ES-I3 (cell line): Measurements from ENCODE around the gene PTN.
"Not testable (repeated sequence)": the region's sequence is repeated elsewhere in the genome, so short reads cannot be mapped to it uniquely, and the experiment has no call there.

ENCODE experiments used
- H3K36me3 ChIP-seq: 2 replicates; pipeline ENCODE4 v1.6.1; 2013; ENCODE audit warnings: mild to moderate bottlenecking, low read length, control low read depth, moderate library complexity; ENCODE audit not compliant: insufficient read depth
- H3K4me1 ChIP-seq: 2 replicates; pipeline ENCODE4 v1.6.1; 2013; ENCODE audit warnings: mild to moderate bottlenecking, control low read depth, low read length; ENCODE audit not compliant: insufficient read depth
- H3K9ac ChIP-seq: 2 replicates; pipeline ENCODE4 v1.6.1; 2013; ENCODE audit warnings: low read depth, mild to moderate bottlenecking, low read length, moderate library complexity
- H3K9me3 ChIP-seq: 2 replicates; pipeline ENCODE4 v1.6.1; 2013; ENCODE audit warnings: mild to moderate bottlenecking, low read length, moderate library complexity; ENCODE audit not compliant: control insufficient read depth, insufficient read depth

Gene PTN

DNA sequence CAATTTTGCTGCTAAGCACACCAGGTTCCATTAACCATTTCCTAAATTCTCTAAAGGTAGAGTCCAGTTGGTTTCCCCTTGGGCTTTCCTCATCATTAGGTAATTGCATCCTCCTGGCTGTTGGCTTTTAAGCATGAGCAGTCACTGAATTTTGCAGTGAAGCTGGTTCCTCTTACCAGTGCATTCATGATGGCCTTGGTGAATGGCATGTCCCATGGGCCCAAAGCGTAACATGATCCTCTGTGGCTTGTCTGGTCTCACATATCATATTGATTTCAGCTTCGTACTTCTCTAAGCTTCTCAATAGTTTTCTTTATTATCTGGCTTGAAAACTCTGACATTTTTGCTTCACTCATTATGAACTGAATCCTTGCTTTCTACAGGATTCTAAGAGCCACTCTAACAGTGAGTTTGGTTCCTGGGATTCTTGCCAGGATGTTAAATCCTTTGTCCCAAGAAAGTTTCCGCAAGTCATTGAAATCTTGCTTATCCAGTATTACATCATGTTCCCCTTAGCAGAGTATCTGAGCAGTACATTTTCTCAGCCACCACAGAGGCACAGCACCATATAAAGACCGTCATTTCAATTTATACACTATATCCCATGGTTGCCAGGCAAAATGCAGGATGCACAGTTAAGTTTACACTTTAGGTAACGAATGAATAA lies 134.2 kb downstream of the PTN start:
- no peak overlapping the region for H3K9ac ChIP-seq
- no peaks in the 10 kb centered on the region for H3K36me3 ChIP-seq
- no peaks in the 10 kb centered on the region for H3K9me3 ChIP-seq
- no peaks in the 10 kb centered on the region for H3K4me1 ChIP-seq

DNA sequence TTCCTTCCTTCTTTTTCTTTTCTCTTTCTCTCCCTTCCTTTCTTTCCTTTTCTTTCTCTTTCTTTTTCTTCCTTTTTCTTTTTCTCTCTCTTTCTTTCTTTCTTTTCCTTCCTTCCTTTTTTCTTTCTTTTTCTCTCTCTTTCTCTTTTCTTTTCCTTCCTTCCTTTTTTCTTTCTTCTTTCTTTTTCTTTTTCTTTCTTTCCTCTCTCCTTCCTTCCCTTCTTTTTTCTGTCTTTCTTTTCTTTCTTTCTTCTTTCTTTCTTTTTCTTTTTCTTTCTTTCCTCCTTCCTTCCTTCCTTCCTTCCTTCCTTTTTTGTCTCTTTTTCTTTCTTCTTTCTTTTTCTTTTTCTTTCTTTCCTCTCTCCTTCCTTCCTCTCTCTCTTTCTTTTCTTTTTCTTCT lies 136.8 kb downstream of the PTN start:
- no peak overlapping the region for H3K9ac ChIP-seq
- no peaks in the 10 kb centered on the region for H3K9me3 ChIP-seq
- H3K4me1 ChIP-seq = no peaks in the 10 kb centered on the region
- H3K36me3 ChIP-seq = no peaks in the 10 kb centered on the region

- Histone ChIP-seq H3K9me3 (no peaks in the 10 kb centered on the region), H3K4me1 (no peaks in the 10 kb centered on the region), H3K9ac (no peak overlapping the region), H3K36me3 (no peaks in the 10 kb centered on the region)
Measured at GRCh38 chr7:137204246-137204645, 139.3 kb downstream of the PTN start.

DNA sequence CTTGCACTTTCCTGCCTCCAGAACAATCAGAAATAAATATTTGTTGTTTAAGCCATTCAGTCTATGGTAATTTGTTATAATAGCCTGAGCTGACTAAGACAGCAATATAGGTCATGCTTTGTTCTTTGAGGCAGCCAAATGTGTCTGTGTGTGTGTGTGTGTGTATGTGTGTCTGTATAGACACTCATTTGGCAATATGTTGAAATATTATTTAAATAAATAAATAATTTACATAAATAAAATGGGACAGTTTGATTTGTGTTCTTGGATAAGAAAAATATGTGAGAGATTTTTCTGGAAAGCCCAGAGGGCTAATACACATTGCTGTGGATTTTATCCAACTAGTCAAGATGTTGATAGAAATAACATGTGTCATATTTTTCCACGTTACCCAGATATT lies 140.2 kb downstream of the PTN start:
- Histone ChIP-seq H3K9me3 (no peaks in the 10 kb centered on the region), H3K4me1 (no peaks in the 10 kb centered on the region), H3K36me3 (no peaks in the 10 kb centered on the region), H3K9ac (no peak overlapping the region)

GRCh38 chr7:137196648-137197047 lies 146.9 kb downstream of the PTN start:
- no peaks in the 10 kb centered on the region for H3K36me3 ChIP-seq
- no peak overlapping the region for H3K9ac ChIP-seq
- H3K4me1 ChIP-seq = no peaks in the 10 kb centered on the region
- H3K9me3 ChIP-seq = no peaks in the 10 kb centered on the region

DNA sequence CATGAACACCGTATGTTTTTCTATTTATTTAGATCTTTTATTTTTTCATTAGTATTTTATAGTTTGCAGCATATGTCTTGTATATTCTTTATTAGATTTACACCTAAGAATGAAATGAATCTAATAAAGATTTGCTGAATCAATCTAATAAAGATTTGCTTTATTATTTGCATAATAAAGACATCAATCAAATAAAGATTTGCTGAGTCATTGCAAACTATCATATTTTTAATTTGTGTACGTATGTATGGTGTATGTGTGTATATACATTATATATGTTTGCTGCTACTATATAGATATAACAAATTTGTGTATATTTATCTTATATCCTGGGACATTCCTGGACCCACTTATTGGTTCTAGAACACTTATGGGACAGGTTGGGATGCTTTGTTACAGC lies 147.5 kb downstream of the PTN start:
- no peaks in the 10 kb centered on the region for H3K36me3 ChIP-seq
- no peaks in the 10 kb centered on the region for H3K4me1 ChIP-seq
- no peak overlapping the region for H3K9ac ChIP-seq
- H3K9me3 ChIP-seq = no peaks in the 10 kb centered on the region

GRCh38 chr7:137181619-137182018 lies 161.9 kb downstream of the PTN start:
- H3K4me1 ChIP-seq = not testable (repeated sequence)

More at GRCh38 chr7:137181619-137182018, 161.9 kb downstream of the PTN start:
- not testable (repeated sequence) for H3K36me3 ChIP-seq, H3K9me3 ChIP-seq
- H3K9ac ChIP-seq = peak overlapping the region; percentile 58; the same call in 1 of the 2 replicates
